VCaP (cell line): ENCODE measurements around the gene STK16.
"Not testable (repeated sequence)": the region's sequence is repeated elsewhere in the genome, so short reads cannot be mapped to it uniquely, and the experiment has no call there.

ENCODE experiments used
- H3K27ac ChIP-seq: fragments of 450-650 bp; 2 replicates; pipeline ENCODE4 v1.5.1; 2017
- TF ChIP-seq, protein P1 (sequence below): fragments of 450-650 bp; conservative IDR thresholded peaks from 2 replicates; pipeline ENCODE4 v1.5.1; 2017; ENCODE audit warnings: mild to moderate bottlenecking, moderate library complexity

STK16 gene

GRCh38 chr2:219282375-219282774, 37.1 kb downstream of the STK16 start:
- TF ChIP-seq, protein P1, sequence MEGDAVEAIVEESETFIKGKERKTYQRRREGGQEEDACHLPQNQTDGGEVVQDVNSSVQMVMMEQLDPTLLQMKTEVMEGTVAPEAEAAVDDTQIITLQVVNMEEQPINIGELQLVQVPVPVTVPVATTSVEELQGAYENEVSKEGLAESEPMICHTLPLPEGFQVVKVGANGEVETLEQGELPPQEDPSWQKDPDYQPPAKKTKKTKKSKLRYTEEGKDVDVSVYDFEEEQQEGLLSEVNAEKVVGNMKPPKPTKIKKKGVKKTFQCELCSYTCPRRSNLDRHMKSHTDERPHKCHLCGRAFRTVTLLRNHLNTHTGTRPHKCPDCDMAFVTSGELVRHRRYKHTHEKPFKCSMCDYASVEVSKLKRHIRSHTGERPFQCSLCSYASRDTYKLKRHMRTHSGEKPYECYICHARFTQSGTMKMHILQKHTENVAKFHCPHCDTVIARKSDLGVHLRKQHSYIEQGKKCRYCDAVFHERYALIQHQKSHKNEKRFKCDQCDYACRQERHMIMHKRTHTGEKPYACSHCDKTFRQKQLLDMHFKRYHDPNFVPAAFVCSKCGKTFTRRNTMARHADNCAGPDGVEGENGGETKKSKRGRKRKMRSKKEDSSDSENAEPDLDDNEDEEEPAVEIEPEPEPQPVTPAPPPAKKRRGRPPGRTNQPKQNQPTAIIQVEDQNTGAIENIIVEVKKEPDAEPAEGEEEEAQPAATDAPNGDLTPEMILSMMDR: no peak
- no peak overlapping the region for H3K27ac ChIP-seq

DNA sequence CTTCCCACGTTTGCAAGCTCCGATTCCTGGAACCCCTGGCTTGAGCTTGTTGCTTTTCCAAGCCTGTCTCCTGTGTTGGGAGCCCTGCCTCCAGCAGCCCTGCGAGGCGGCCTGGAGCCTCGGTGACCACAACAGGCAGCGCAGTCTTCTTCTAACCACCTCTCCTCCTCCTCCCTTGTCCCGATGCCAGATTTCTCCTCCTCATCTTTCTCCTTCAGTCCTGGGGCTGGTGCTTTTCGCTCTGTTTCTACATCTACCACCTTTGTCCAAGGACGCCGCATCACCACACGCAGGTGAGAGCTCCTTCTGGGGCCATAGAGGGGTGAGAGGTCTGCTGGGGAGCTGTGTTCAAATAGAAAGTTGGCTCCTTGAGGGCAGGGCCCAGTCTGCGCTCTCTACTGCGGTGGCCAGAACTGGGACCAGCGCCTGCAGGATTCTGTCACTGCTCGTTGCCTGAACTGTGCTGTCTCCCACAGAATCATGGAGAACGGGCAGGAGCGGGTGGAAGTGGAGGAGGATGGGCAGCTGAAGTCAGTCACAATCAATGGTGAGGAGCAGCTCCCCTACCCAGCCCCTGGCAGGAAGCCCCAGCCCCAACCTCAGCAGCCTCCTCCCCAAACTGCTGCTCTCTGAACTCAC, 37.8 kb downstream of the STK16 start:
- no peak overlapping the region for H3K27ac ChIP-seq
- TF ChIP-seq, protein P1: no peak

GRCh38 chr2:219284501-219285372, 39.5 kb downstream of the STK16 start:
- TF ChIP-seq, protein P1: no peak
- H3K27ac ChIP-seq: no peak overlapping the region

DNA sequence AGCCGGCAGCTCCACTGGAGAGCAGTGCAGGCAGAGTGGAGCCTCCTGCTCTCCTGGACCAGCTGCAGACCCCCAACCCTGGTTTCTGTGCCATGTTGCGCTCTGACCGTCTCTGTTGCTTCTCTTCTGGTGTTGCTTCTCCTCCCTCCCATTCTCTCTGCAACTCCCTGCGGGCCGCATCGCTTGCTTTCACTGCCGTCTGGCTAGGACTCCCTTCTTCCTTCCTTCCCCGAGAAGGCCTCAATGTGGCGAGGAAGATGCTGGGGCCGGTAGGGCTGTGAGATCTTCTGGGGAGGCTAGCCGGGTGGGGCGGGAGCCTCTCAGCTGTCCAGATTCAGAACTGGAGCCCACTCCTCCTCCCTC, 40.1 kb downstream of the STK16 start:
- H3K27ac ChIP-seq: no peak overlapping the region
- TF ChIP-seq, protein P1: no peak

DNA sequence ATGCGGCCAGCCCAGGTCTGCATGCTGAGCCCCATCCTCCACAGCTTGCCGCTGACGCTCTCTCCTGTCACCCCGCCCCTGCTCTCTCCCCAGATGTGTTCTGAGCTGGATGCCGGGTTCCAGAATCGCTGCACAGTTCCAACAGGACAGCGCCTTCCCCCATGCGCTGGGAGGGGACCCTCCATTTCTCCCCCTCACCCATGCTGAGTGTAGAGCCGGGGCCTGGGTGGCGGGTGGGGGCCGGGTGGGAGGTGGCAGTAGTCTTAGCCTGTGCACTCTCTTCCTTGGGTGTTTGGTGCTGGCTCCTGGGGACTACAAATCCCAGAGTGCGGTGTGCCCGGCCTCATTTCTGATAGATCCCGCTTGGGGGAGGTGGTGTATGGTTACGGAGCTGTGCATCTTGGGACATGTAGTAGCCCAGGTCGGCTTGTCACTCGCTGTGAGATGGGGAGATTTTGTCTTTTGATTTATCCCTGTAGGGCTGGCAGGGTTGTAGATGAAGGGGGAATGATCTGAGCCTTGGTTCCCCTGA, 40.7 kb downstream of the STK16 start:
- H3K27ac ChIP-seq: no peak overlapping the region
- TF ChIP-seq, protein P1: no peak

- TF ChIP-seq, protein P1: no peak
- no peak overlapping the region for H3K27ac ChIP-seq
These were observed 41.3 kb downstream of the STK16 start for GRCh38 chr2:219286436-219287115.

DNA sequence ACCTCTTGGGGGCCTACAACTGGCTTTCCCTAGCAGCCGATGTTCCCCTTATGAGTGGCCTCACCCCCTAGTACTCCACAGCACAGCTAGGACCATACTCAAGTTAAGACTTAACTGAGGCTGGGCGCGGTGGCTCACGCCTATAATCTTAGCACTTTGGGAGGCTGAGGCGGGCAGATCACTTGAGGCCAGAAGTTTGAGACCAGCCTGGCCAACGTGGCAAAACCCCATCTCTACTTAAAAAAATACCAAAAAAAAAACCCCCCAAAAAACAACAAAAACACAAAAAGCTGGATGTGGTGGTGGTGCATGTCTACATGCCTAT, 41.8 kb downstream of the STK16 start:
- H3K27ac ChIP-seq: not testable (repeated sequence)
